Prostate gland (tissue), 2 donors: ENCODE results near the gene CEACAM19.

Experiments
- POLR2A ChIP-seq: fragments of 450-650 bp; IDR thresholded peaks from one replicate; pipeline ENCODE4 v1.6.1; 2016; ENCODE audit warnings: antibody characterized with exemption, mild to moderate bottlenecking
- POLR2AphosphoS5 ChIP-seq: sonication (generic); formaldehyde crosslinking; IDR thresholded peaks from one replicate; pipeline ENCODE4 v1.6.1; 2017; ENCODE audit warnings: antibody characterized with exemption
- TF ChIP-seq, protein P1 (sequence below), 4 experiments: fragments of 200-600 bp in 2 of 4; fragments of 450-650 bp in 2 of 4; sonication (generic) in 2 of 4; IDR thresholded peaks; 1 replicate in 3 of 4; 2 replicates in 1 of 4; pipeline ENCODE4 v1.5.1; 2016 to 2019; ENCODE audit warnings: antibody characterized with exemption in 4 of 4, mild to moderate bottlenecking in 2 of 4, moderate library complexity in 2 of 4

DNA sequence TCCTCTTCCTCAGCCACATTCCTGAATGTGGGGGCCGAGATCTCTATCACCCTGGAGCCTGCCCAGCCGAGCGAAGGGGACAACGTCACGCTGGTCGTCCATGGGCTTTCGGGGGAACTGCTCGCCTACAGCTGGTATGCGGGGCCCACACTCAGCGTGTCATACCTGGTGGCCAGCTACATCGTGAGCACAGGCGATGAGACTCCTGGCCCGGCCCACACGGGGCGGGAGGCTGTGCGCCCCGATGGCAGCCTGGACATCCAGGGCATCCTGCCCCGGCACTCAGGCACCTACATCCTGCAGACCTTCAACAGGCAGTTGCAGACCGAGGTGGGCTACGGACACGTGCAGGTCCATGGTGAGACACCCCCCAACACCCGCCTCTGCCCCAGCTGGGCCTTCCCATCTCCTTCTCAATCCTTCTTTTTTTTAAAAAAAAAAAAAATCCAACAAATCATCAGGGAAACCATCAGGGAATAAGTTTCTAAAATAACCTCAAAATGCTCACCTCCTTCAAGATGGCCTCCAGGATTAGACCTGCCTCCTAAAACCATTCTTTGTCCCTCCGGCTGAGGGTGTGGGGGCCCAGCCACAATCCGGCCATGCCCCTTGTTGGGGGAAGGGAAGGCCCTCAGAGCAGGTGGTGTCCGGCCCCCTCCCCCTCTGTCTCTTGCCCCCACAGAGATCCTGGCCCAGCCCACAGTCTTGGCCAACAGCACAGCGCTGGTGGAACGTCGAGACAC lies 32.2 kb downstream of the CEACAM19 start:
- no peak for TF ChIP-seq POLR2AphosphoS5
- TF ChIP-seq, protein P1, sequence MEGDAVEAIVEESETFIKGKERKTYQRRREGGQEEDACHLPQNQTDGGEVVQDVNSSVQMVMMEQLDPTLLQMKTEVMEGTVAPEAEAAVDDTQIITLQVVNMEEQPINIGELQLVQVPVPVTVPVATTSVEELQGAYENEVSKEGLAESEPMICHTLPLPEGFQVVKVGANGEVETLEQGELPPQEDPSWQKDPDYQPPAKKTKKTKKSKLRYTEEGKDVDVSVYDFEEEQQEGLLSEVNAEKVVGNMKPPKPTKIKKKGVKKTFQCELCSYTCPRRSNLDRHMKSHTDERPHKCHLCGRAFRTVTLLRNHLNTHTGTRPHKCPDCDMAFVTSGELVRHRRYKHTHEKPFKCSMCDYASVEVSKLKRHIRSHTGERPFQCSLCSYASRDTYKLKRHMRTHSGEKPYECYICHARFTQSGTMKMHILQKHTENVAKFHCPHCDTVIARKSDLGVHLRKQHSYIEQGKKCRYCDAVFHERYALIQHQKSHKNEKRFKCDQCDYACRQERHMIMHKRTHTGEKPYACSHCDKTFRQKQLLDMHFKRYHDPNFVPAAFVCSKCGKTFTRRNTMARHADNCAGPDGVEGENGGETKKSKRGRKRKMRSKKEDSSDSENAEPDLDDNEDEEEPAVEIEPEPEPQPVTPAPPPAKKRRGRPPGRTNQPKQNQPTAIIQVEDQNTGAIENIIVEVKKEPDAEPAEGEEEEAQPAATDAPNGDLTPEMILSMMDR (IDR thresholded peaks at IDR 0.05): no peak
- no peak for TF ChIP-seq POLR2A
